ENCODE measurements around the gene OR5D18. TPM values are rescaled to one million over a fixed set of nuclear protein-coding genes. Genes with fewer than 3 reads are reported as not detected.
"Not testable (repeated sequence)": the region's sequence is repeated elsewhere in the genome, so short reads cannot be mapped to it uniquely, and the experiment has no call there.

The OR5D18 gene
- total RNA-seq: not detected
- long read RNA-seq: 0 reads

DNA sequence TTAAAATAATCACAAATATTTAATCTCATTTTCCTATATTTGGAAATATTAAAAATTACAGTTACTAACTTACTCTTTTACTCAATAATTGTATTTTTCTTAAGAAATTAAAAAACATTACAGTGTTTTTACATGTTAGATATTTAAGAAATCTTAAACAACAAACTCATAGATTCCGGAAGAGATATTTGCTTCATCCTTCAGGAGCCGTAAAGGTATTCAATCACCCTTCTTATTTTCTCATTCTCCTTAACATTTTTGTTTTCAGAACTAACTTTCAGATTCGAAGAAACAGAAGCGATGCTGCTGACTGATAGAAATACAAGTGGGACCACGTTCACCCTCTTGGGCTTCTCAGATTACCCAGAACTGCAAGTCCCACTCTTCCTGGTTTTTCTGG, at the start of gene OR5D18:
TSS of gene OR5D18 (plus strand) at position 301 of the 400 bp plus-strand sequence. CDS start at position 301, 0 bp downstream.
- intact Hi-C loops (cut with DNase I): no loop called here
- ATAC-seq (ENCODE audit: poor library complexity): no peak
- DNase-seq: no peak

DNA sequence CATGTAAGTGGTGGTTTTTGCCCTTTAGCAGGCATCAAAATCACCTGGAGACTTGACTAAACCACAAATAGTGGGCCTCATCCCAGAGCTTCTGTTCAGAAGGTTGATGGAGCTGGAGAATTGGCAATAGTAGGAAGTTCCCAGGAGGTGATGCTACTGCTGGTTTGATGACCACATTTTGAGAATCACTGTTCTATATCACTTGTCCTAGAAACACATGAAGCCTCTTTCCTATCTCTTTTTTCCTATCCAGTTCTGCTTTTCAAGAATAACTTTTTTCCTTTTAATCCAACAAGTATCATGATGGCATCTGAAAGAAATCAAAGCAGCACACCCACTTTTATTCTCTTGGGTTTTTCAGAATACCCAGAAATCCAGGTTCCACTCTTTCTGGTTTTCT, 46.3 kb upstream of the OR5D18 start, which contains the start of gene OR5D13:
TSS of gene OR5D13 (plus strand) at position 301 of the 400 bp plus-strand sequence. CDS start at position 301, 0 bp downstream.
- ATAC-seq (ENCODE audit: poor library complexity) (no peak), DNase-seq (no peak)
- intact Hi-C loops (cut with DNase I): no loop called here

DNA sequence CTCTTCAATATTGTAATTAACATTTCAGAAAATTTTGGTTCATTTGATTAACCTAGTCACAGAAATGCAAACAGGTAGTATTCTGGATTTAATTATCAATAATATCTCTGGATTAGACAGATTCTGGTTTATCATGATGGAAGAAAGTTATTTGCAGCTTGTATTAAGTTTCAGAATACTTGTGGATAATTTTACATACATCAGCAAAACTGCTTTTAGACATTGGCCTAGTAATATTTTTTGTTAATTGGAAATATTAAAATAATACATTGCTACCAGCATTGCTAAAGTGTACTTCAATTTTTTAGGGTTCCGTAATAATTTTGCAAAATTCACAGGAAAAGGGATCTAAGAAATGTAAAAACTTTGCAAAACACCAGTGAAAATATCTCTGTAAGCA, 27.8 kb upstream of the OR5D18 start:
- DNase-seq (no peak), ATAC-seq (ENCODE audit: poor library complexity) (no peak)
- intact Hi-C loops (cut with DNase I): no loop called here

DNA sequence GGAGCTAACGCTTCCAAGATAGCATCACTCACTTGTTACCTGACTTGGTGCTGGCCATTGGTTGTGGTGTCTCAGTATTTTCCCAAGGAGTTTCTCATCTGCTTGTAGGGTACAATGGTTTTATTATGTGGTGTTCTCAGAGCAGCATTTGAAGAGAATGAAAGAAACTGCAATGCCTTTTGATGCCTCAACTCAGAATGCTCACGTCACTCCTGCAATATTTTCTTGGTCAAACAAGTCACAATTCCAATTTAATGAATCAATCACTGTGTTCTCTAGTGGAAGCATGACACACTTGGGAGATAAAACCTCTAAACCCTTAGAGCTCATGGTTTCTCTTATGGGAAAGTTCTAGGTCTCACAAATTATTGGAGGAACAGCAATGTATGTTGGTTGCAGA, 26.1 kb upstream of the OR5D18 start:
- DNase-seq (no peak), ATAC-seq (ENCODE audit: poor library complexity) (no peak)
- intact Hi-C loops (cut with DNase I): no loop called here

DNA sequence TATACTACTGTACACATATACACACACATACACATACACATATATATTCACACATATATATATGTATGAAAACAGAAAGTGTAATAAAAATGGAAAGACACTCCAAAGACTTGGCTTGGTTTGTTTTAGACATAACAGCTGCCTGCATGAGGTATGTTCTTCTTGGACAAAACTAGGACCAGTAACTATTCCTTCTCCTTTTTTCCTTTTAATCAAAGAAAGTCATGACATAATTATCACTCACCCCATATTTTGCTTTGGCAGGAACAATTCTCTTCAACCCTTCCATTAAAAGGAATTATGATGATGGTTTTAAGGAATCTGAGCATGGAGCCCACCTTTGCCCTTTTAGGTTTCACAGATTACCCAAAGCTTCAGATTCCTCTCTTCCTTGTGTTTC, 24.2 kb upstream of the OR5D18 start, which contains the start of gene OR5D14:
TSS of gene OR5D14 (plus strand) at position 301 of the 400 bp plus-strand sequence. CDS start at position 301, 0 bp downstream.
- intact Hi-C loops (cut with DNase I): no loop called here
- ATAC-seq (ENCODE audit: poor library complexity): no peak

DNA sequence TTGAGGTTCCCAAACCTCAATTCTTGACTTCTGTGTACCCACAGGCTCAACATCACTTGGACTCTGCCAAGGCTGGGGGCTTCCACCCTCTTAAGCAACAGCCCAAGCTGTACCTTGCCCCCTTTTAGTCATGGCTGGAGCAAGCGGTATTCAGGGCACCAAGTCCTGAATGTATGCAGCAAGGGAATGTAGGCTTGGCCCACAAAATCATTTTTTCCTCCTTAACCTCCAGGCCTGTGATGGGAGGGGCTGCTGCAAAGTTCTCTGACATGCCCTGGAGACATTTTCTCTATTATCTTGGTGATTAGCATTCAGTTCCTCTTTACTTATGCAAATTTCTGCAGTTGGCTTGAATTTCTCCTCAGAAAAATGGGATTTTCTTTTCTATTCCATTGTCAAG, 13.2 kb upstream of the OR5D18 start:
- DNase-seq (no peak), ATAC-seq (ENCODE audit: poor library complexity) (no peak)
- intact Hi-C loops (cut with DNase I): no loop called here

More for the DNA sequence above, 24.2 kb upstream of the OR5D18 start, which contains the start of gene OR5D14:
- DNase-seq: no peak

DNA sequence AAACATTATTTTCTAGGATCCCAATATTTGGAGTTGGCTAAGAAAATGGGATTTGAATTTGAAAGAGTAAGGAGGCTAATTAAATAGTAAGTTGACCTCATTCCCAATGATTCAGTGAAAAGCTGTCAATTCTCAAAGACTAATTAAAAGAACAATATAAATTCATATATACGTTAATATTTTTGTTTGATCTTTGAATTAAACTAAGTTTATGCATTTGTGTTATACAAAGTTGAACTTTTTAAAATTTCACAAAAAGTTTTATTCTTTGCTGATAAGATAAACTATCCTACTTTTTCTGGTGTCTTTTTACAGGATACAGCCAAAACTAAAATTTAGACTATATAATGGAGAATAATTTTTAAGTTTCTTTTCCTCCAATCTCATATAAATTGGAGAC, 8.4 kb upstream of the OR5D18 start, which contains the start of gene OR5L1:
TSS of gene OR5L1 (plus strand) at position 301 of the 400 bp plus-strand sequence. CDS start 100 bp downstream, outside the sequence.
- ATAC-seq (ENCODE audit: poor library complexity): no peak
- no peak for DNase-seq
- intact Hi-C loops (cut with DNase I): no loop called here

DNA sequence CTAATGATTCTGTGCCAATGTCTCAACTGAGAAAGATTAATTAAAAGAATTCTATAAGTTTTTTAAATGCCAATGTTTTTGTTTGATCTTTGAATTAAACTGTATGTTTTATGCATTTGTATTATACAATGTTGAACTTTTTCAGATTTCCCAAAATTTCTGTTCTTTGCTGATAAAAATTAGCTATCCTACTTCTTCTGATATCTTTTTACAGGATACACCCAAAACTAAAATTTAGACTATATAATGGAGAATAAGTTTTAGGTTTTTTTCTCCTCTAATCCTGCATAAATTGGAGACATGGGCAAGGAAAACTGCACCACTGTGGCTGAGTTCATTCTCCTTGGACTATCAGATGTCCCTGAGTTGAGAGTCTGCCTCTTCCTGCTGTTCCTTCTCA, 7.5 kb downstream of the OR5D18 start, which contains the start of gene OR5L2:
TSS of gene OR5L2 (plus strand) at position 301 of the 400 bp plus-strand sequence. CDS start at position 301, 0 bp downstream.
- intact Hi-C loops (cut with DNase I): no loop called here
- DNase-seq (no peak), ATAC-seq (ENCODE audit: poor library complexity) (no peak)

DNA sequence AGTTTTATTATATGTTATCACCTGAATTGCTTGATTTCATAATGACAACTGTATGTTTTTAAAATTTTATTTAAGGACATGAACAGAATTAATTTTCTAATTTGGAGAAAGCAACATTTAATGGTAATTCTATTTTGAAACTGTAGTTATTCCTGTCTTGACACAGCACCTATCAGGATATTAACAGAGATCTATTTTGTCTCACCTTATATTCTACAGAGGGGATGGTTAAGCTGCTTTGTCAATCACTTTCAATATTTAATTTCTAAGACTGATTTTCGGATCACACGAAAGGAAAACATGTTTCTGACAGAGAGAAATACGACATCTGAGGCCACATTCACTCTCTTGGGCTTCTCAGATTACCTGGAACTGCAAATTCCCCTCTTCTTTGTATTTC, 19.0 kb downstream of the OR5D18 start, which contains the start of gene OR5D16:
TSS of gene OR5D16 (plus strand) at position 301 of the 400 bp plus-strand sequence. CDS start at position 301, 0 bp downstream.
- intact Hi-C loops (cut with DNase I): no loop called here
- ATAC-seq (ENCODE audit: poor library complexity): no peak
- no peak for DNase-seq

DNA sequence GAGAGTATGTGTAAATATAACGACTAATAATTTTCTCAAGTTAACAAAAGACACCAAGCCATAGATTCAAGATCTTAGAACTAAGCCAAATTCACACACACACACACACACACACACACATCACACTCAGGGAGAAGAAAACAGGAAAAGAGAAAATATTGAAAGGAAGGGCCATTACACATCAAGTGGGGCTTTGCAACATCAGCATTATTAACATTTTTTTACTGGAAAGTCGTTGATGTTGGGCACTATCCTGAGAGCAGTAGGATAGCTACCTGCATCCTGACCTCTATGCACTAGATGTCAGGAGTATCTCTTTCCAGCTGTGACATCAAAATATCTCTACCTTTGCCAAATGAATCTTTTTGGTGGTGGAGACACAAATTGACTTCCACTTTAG, 28.0 kb downstream of the OR5D18 start:
- no peak for DNase-seq
- ATAC-seq (ENCODE audit: poor library complexity): no peak
- intact Hi-C loops (cut with DNase I): no loop called here

DNA sequence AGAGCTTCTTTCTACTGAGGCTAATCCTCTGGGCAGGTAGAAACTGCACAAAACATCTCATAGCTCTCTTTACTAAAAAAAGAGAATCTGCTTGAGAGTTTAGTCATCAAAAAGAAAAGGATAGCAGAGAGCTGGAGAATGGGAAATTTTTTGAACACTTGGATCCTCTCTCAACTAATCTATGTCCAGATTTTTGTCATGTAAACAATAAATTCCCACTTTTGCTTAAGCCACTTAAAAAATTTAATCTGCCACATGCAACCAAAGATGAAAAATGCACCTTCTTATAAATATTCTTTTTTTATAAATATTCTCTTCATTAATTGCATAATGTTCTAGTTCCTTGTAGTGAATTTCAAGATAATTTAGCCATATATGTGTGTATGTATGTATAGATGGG, 29.6 kb downstream of the OR5D18 start:
- DNase-seq: no peak
- intact Hi-C loops (cut with DNase I): no loop called here
- no peak for ATAC-seq (ENCODE audit: poor library complexity)

DNA sequence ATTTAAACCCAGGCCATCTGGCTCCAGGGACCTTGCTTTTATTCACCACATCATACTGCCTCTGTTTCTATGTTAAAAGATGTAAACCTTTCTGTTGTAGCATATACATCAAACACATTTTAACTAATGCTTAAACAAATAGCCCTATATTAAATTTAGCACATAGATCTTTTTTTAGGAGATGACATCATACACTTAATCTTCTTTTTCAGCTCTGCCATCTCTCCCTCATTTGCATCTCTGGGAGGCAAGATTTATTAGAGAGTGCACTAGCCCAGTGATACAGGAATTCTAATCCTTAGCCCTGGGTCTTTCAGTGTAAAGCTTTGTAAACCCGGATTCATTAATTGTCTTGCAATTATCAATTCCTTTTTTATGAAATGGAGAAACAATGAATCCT, 32.7 kb downstream of the OR5D18 start:
- ATAC-seq (ENCODE audit: poor library complexity) (no peak), DNase-seq (no peak)
- intact Hi-C loops (cut with DNase I): no loop called here

DNA sequence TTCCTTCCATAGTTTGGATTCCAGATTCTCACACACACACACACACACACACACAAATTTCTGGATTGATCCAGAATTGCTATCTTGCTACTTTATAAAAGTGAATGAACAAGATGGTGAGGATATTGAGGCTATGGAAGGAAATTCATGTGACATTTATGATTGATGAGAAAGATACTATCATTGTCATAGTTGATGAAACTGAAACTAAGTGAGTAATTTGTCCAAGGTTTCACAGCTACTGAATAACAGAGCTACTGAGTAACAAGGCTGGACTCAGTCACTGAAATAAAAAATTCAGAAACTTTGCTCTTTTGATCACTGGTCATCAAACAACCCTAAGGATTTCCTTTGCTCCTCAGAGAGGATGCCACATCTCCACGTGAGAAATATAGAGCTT, 35.3 kb downstream of the OR5D18 start:
- DNase-seq (no peak), ATAC-seq (ENCODE audit: poor library complexity) (no peak)
- intact Hi-C loops (cut with DNase I): no loop called here

DNA sequence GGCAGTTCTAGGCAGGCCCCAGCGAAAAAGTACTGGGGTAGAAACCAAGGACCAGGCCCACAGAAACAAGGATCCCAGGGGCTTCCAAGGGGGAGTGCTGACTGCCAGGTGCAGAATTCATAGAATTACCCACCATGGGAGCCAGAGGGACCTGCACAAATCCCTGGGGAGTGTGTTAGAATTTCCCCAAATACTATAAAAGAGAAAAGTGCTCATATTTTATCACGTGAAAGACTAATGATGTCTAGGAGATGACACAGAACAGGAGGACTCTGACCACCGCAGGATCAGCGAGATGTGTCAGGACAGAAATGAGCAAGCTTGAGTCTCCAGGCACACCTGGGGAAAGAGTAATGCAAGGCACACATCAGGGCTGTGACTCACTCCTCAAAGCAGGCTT, 47.9 kb downstream of the OR5D18 start:
- DNase-seq; intact Hi-C loops (cut with DNase I); ATAC-seq (ENCODE audit: poor library complexity): not testable (repeated sequence)

Other genes starting within 250 kb of the OR5D18 start
- gene OR4C16, start 247.5 kb upstream of the OR5D18 start, total RNA-seq: not detected
- not detected for gene OR4C11, start 212.0 kb upstream of the OR5D18 start, total RNA-seq
- gene OR4P4, start 184.5 kb upstream of the OR5D18 start, total RNA-seq: not detected
- not detected for gene OR4S2, start 171.3 kb upstream of the OR5D18 start, total RNA-seq
- not detected for gene OR4C6, start 157.4 kb upstream of the OR5D18 start, total RNA-seq
- gene OR5D13, start 46.2 kb upstream of the OR5D18 start, total RNA-seq: not detected
- not detected for gene OR5D14, start 24.1 kb upstream of the OR5D18 start, total RNA-seq
- not detected for gene OR5L1, start 8.3 kb upstream of the OR5D18 start, total RNA-seq
- gene OR5L2, start 7.6 kb downstream of the OR5D18 start, total RNA-seq: not detected
- not detected for gene OR5D16, start 19.1 kb downstream of the OR5D18 start, total RNA-seq
- not detected for gene TRIM51, start 63.7 kb downstream of the OR5D18 start, total RNA-seq
- gene OR5W2, start 95.0 kb downstream of the OR5D18 start, total RNA-seq: not detected
- not detected for gene OR5I1, start 116.8 kb downstream of the OR5D18 start, total RNA-seq
- not detected for gene OR10AG1, start 150.3 kb downstream of the OR5D18 start, total RNA-seq
- gene OR5F1, start 175.0 kb downstream of the OR5D18 start, total RNA-seq: not detected
- not detected for gene OR5AS1, start 208.0 kb downstream of the OR5D18 start, total RNA-seq